GM19438 (cell line): ENCODE measurements around the gene KCNAB3.
"Not testable (repeated sequence)": the region's sequence is repeated elsewhere in the genome, so short reads cannot be mapped to it uniquely, and the experiment has no call there.

Experiments
- ATAC-seq: cut with Tn5 transposase; IDR thresholded peaks from one replicate; pipeline ENCODE4 v1.9.1; 2021; ENCODE audit warnings: low read depth; ENCODE audit not compliant: unreplicated experiment

KCNAB3 gene

DNA sequence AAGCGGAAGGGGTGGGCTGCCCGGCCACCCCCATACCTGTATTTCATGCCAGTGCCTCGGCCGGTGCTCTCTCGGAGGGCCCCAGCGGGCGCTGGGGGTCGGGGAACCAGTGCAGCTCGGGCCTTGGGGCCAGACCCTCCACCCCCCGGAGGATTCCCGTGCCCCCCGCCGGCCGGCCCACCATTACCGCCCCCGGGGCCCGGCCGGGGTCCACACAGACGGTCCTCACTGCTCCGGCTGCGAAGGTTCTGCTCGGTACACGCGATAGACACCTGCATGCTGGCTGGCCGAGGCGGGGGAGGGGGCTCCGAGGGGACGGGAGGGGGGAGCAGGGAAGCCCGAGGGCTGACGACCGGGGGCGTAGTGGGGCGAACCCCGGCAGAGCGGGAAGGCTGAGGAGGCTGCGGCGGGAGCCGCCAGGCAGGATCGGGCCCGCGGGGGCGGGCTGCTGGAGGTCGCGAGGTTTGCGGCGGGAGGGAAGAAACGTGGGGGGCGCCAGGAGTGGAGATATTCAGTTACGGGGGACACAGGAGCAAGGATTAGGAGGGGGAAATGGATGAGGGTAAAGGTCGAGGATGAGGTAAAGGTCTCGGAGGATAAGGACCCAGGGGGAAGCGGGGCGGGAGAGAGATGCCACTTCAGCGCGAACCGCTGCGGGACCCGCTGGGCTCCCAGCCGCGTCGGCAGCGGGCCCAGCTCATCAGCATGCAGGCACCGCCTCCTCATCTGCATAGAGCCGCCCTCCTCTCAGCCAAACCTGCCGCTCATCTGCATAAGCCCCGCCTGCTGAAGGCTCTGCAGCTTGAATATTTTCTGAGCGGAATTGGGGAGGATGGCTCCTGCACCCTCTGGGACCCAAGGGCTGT lies at the start of gene KCNAB3:
Gene KCNAB3, minus strand, starts transcription at position 699 of the 866 bp plus-strand sequence. Its CDS starts 421 bp downstream, at position 278.
- no peak for ATAC-seq

DNA sequence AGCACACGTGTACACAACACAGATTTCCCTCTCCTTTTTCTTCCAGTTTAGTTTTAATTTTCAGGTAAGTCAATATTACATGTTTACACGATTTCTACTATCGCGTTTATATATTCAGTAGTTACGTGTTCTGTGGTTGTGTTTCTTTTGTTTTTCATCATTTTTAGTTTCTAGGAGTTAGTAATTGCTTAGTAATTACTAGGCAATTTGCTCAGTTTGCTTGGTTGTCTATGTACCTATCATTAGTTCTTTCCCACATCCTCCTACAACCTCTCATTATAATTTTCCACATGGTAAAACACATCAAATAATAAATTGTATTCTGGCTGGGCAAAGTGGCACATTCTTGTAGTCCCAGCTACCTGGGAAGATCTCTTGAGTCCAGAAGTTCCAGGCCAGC lies 48.1 kb upstream of the KCNAB3 start:
- ATAC-seq, result no peak

DNA sequence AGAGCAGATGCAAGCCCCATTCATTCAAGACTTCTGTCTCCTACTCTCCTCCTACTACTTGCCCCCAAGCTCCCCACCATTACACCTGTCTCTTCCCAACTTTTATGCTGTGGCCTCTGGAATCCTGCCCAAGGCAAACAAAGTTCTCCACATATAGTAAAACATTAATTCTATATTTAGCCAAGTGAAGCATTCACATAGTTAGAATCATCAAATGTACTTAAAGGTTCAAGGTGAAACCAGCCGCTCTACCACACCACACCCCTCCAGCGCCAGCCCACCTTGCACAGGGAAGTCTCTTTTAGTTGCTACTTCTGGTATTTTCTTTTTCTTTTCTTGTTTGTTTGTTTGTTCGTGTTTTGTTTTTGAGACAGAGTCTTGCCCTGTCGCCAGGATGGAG lies 47.4 kb upstream of the KCNAB3 start:
- ATAC-seq, result no peak

DNA sequence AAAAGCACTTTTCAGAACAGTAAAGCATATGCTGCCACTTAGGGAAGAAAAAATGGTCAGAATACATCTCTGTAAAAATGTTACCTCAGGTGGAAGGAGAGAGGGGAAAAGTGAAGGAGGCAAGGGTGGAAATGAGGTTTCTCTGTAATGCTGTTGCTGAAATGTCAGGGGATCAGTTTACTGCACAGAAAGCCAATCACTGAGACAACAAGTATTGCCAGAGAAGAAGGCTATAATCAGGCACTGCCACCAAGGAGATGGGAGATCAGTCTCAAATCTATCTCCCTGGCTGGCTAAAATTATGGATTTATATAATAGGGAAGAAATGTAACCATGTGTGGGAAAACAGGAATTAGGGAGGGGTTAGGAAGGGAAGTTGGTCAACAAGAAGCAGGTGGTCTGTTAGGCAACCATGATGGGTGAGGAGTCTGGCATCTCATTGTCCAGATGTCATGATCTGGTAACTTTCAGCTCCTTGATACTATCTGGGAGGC lies 45.0 kb upstream of the KCNAB3 start:
- no peak for ATAC-seq

DNA sequence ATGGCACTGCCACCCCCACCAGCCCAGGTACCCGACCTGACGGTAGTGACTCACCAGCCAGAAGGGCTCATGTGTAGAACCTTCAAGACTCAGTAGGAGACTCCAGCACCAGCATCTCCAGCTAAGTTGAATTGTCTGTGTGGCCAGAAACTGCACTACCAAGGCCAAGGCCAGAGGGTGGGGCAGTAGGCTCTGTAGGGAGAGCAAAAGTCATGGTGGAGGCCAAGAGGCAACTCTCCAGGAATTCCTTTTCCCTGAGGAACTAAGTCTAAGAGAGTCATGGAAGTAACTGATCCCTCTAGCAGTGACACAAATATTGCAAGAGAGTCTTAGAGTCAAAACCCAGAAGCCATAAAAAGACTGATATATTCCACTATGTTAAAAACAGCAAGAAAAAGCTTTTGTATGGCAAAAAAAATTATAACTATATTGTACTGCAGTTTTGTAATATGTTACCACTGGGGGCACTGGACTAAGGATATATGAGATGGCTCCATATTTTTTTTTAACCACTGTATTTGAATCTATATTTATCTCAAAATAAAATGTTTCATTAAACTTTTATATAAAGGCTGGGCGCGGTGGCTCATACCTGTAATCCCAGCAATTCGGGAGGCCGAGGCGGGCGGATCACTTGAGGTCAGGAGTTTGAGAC lies 42.6 kb upstream of the KCNAB3 start:
- no peak for ATAC-seq

DNA sequence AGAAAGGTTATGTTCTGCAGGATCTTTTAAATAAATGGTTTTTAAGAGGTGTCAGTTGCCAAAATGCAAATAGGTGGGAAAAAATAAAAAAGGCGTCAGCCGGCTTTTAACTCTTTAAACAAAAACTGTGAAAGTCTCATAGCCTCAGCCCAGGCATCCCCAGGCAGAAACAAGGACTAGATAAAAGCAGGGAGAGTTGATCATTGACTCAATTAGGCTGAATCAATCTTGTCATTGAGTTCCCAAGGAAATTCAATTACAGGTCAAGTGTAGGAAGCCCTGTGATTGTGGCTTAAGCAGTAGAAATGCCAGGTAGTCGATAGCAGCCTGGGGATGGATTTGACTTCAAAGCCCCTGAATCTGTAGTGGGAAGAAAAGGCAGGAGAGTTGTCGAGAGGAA lies 42.0 kb upstream of the KCNAB3 start:
- ATAC-seq, result no peak

DNA sequence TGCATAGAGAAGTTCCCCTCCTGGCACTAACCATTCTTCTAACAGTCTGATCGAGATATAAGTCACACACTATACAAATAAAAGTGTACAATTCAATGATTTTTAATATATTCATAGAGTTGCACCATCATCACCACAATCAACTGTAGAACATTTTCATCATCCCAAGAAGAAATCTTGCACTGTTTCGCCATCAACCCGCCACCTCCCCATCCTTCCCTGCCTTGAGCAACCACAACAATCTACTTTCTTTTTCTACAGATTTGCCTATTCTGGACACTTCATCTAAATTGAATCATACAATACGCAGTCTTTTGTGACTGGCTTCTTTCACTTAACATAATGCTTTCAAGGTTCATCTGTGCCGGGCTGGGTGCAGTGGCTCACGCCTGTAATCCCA lies 39.8 kb upstream of the KCNAB3 start:
- no peak for ATAC-seq

DNA sequence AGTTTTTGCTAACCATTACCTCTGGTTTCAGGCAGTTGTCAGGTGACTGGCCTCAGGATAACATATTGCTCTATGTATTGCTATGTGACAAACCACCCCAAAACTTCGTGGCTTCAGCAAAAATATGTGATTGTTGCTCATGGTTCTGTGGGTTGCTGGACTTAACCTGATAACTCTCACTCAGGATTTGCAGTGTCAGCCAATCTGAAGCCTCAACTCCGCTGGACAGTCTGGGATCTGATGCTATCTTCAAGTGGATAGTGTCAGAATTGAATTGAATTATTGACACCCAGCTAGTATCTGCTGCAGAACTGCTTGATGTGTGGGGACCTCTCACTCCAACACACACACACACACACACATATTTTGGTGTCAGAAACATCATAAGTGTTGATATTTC lies 38.1 kb upstream of the KCNAB3 start:
- no peak for ATAC-seq

DNA sequence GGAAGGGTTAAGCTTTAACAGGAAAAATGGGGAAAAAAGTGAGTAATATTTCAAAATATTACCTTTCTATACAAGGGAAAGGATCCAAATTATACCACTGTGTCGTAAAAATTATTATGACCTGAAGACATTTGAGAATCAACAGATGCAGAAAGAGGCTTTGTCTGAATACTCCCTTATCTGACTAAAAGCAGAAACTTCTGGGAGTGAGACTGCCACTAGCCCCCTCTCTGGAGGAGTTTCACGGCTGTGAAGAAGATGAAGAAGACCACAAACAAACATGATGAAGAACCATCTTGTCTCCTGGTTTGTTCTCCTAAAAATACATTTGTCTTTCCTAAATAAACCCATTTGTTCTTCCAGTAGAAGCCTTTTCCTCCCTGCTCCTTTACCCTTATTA lies 31.8 kb upstream of the KCNAB3 start:
- ATAC-seq, result no peak

DNA sequence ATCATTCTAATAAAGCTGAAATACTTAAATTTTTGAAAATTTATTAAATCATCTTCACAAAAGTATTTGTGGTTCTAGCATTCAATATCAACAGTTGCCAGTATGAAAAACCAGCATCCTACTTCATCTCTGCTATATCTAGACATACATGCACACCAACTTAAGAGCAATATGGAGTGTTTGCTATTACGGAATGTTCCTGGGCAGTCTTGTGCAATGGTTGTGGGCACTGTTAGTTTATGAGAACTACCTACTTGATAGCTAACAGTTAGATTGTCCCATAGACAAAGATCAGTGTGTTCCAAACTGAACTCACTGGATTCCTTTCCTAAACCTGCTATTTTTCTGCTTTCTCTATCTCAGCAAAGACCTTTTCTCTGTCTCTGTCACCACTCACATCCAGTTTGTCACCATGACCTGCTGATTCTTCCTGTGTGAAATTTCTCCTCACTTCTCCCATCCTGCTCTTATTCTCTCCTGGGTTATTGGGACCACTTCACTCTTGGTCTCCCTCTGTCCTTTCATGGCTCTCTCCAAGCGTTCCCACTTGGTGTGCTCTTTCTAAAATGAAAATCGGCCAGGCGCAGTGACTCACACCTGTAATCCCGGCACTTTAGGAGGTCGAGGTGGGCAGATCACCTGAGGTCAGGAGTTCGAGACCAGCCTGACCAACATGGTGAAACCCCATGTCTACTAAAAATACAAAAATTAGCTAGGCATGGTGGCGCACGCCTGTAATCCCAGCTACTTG lies 30.0 kb upstream of the KCNAB3 start:
- ATAC-seq, result no peak

DNA sequence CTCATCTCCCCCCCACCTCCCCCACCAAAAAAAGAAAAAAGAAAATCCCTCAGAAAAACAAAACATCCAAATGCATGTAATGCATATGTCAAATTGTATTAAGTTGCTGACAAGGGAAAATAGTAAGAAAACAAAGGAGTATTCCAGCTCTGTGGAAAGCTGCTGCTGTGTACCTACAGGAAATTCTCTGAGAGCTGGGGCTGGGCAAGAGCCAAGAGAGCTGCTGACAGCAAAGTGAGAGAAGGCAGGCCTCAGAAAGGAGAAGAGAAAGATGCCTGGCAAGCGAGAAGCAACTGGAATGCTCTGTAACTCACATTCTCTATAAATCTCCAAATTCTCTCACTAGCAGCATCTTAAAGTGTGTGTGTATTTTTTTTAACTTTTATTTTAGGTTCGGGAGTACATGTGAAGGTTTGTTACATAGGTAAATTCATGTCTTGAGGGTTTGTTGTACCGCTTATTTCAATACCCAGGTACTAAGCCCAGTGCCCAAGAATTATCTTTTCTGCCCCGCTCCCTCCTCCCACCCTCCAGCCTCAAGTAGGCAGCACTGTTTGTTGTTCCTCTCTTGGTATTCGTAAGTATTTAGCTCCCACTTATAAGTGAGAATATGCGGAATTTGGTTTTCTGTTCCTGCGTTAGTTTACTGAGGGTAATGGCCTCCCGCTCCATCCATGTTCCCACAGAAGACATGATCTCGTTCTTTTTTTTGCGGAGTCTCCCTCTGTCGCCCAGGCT lies 26.7 kb upstream of the KCNAB3 start:
- ATAC-seq, result no peak

DNA sequence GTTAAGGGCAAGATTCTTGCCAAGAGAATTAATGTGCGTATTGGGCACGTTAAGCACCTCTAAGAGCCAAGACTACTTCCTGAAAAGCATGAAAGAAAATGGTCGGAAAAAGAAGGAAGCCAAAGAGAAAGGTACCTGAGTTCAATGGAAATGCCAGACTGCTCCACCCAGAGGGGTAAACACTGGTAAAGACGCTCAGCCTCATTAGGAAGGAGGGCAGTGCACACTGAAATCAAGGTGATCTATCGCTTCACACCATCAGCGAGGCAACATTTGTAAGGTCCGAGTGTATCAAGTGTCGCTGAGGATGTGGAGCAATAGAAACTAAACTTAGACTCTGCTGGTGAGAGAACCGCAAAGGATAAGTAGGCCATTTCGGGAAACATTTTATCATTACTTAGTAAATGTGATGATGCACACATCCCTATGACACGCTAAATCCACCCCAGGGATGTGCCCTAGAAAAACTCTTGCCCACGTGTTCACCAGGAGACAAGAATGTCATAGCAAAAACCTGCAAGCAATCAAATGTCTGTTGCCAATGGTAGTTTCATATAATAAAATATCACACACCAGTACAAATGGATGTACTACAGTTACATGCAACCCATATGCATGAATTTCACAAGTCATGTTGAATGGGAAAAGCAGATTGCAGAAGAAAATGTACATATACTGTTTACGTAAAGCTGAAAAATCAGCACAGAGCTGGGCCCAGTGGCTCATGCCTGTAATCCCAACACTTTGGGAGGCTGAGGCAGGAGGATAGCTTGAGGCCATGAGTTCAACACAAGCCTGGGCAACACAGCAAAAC lies 26.0 kb upstream of the KCNAB3 start:
- no peak for ATAC-seq

DNA sequence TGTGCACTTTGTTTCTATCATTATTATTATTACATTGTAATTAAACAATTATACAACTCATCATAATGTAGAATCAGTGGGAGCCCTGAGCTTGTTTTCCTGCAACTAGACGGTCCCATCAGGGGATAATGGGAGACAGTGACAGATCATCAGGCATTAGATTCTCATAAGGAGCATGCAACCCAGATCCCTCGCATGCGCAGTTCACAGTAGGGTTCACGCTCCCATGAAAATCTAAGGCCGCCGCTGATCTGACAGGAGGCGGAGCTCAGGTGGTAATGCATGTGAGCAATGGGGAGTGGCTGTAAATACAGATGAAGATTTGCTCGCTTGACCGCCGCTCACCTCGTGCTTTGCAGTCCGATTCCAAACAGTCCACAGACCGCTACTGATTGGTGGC lies 23.6 kb upstream of the KCNAB3 start:
- ATAC-seq, result not testable (repeated sequence)

DNA sequence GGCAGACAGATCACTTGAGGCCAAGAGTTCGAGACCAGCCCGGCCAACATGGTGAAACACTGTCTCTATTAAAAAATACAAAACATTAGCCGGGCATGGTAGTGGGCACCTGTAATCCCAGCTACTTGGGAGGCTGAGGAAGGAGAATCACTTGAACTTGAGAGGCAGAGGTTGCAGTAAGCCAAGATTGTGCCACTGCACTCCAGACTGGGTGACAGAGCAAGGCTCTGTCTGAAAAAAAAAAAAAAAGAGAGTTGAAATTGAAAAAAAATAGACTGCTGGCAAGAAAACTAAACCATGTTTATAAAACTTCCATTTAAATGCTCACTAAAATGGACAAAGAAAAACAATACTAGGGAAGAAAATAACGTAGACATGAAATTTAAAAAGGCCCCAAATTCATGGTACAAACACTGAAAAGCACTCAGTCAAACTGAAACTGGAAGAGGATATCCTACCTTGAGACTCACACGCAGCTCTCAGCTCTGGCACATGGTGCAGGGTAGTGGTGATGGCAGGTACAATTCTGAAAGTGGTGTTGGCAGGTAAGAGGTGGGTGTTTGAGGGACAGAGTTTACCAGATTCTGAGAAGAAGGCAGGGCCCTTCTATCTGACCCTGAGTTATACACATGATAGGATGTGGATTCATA lies 21.6 kb upstream of the KCNAB3 start:
- ATAC-seq, result no peak

DNA sequence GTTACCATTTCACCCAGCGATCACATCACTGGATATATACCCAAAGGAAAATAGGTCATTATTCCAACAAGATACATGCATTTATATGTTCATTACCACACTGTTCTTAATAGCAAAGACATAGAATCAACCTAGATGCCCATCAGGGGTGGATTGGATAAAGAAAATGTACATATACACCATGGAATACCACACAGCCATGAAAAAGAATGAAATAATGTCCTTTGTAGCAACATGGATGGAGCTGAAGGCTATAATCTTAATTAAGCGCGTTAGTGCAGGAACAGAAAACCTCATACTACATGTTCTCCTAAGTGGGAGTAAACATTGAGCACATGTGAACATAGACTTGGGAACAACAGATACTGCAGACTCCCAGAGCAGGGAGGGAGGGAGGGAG lies 20.9 kb upstream of the KCNAB3 start:
- ATAC-seq, result no peak

DNA sequence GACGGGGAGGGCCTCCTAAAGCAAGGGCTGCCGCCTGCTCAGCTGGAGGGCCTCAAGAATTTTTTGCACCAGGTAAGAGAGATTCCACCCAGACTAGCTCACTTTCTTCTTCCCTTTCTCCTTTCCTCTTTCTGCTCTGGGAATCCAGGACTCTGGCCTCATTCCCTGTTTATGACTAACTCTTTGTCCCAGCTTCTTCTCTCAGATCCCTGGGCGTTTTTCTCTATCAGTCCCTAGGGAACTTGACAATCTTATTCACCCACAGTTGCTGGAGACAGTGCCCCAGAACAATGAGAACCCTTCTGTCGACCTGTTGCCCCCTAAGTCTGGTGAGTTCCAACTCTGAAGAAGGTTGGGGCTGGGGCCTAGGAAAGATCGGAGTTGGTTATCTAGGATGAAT lies 18.0 kb upstream of the KCNAB3 start:
- ATAC-seq, result no peak

DNA sequence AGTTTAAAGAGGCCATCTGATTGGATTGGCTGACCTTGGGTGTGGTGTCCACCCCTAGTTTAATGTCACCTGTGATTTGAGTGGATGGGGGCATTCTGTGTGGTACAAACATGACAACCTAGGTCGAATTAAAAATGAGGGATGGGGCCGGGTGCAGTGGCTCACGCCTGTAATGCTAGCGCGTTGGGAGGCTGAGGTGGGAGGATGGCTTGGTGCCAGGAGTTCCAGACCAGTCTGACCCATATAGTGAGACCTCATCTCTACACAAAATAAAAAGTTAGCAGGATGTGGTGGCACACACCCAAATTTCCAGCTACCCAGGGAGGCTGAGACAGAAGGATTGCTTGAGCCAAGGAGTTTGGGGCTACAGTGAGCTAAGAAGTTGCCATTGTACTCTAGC lies 16.8 kb upstream of the KCNAB3 start:
- no peak for ATAC-seq

DNA sequence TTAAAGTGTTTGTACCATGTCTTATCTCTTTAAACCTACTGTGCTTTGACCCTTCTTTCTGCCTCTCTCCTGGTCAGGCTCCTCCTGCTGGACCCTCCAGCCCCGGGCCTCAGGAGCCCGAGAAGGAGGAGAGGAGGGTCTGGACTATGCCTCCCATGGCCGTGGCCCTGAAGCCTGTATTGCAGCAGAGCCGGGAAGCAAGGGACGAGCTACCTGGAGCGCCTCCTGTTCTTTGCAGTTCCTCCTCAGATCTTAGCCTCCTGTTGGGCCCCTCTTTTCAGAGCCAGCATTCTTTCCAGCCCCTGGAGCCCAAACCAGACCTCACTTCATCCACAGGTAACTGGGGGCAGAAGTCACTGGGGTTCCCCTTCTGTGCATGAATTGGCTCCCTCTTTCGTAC lies 16.0 kb upstream of the KCNAB3 start:
- ATAC-seq, result no peak

DNA sequence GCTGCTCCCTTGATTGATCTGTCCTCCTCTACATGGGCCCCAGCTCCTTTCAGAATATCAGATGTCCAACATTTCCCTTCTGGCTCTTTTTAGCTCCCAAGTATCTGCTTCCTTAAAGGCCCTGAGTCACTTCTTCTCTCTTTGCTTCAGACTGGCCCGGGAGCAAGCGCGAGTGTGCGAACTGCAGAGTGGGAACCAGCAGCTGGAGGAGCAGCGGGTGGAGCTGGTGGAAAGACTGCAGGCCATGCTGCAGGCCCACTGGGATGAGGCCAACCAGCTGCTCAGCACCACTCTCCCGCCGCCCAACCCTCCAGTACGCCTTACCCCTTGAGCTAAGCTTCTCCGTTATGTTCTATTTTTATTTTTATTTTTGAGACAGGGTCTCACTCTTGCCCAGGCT lies 14.7 kb upstream of the KCNAB3 start:
- ATAC-seq, result no peak
